Tongue (tissue), 2 donors: ENCODE results near the gene GNAI2. TPM values are rescaled to one million over a fixed set of nuclear protein-coding genes. Genes with fewer than 3 reads are reported as not detected.

Source experiments
- DNase-seq: peaks from one replicate; pipeline ENCODE4 v3.0.0-alpha.2; 2015
- total RNA-seq: library from RNA; depleted of rRNA; stranded (reverse); fragments of >200 nt; gene quantifications from one replicate; pipeline ENCODE4 v1.2.3, GENCODE V29; 2014

The GNAI2 gene
- 120 TPM for total RNA-seq

- peak; percentile 100 for DNase-seq
Measured at GRCh38 chr3:50235716-50236483, at the start of gene GNAI2. TSS of gene GNAI2 (plus strand) at chr3:50236204. CDS start at chr3:50236336, 132 bp downstream.

GRCh38 chr3:50187750-50188149, 48.3 kb upstream of the GNAI2 start:
- no peak for DNase-seq

- DNase-seq, result peak; percentile 94
Measured at GRCh38 chr3:50189274-50189673, 46.7 kb upstream of the GNAI2 start.

- no peak for DNase-seq
Measured at GRCh38 chr3:50189989-50190388, 46.0 kb upstream of the GNAI2 start.

GRCh38 chr3:50190936-50191660, 44.9 kb upstream of the GNAI2 start, which contains the start of gene GNAT1:
TSS of gene GNAT1 (plus strand) at chr3:50191610. CDS start at chr3:50191726, 116 bp downstream.
- DNase-seq, result no peak

GRCh38 chr3:50192124-50192523, 43.9 kb upstream of the GNAI2 start:
- DNase-seq, result no peak

- DNase-seq, result peak; percentile 87
Measured at GRCh38 chr3:50192689-50193141, 43.3 kb upstream of the GNAI2 start.

- no peak for DNase-seq
Measured at GRCh38 chr3:50193286-50193685, 42.7 kb upstream of the GNAI2 start.

GRCh38 chr3:50193746-50194127, 42.3 kb upstream of the GNAI2 start:
- DNase-seq, result no peak

- DNase-seq, result peak; percentile 74
Measured at GRCh38 chr3:50194128-50194902, 41.7 kb upstream of the GNAI2 start.

- no peak for DNase-seq
Measured at GRCh38 chr3:50194903-50195500, 41.0 kb upstream of the GNAI2 start.

GRCh38 chr3:50195501-50196252, 40.3 kb upstream of the GNAI2 start:
- no peak for DNase-seq

- no peak for DNase-seq
Measured at GRCh38 chr3:50196253-50196801, 39.7 kb upstream of the GNAI2 start.

GRCh38 chr3:50201573-50202315, 34.3 kb upstream of the GNAI2 start:
- no peak for DNase-seq

- DNase-seq, result no peak
Measured at GRCh38 chr3:50202353-50203112, 33.5 kb upstream of the GNAI2 start.

- no peak for DNase-seq
Measured at GRCh38 chr3:50203113-50203808, 32.7 kb upstream of the GNAI2 start.

- no peak for DNase-seq
Measured at GRCh38 chr3:50203809-50204803, 31.9 kb upstream of the GNAI2 start.
